ENCODE data around the gene TEPSIN.

The TEPSIN gene

DNA sequence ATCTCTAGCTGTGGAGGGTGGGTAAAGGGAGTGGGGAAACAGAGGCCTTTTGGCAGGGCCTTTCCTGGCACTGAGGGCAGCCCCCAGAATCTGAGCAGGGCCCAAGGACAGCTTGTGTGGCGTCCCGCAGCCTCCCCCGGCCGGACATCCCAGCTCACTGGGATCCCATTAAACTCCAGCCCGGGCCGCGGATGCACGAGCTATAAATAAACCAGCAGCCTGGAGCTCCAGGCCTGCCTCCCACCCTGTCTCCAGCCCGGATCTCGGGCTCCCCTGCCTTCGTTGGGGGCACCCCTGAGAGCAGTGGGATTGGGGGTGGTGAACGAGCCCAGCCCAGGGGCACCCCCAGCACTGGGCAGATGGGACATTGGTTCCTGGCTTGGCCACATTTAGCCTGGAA lies 59.0 kb downstream of the TEPSIN start:
- H3K9ac ChIP-seq = no peak overlapping the region
- TF ChIP-seq, protein P1, sequence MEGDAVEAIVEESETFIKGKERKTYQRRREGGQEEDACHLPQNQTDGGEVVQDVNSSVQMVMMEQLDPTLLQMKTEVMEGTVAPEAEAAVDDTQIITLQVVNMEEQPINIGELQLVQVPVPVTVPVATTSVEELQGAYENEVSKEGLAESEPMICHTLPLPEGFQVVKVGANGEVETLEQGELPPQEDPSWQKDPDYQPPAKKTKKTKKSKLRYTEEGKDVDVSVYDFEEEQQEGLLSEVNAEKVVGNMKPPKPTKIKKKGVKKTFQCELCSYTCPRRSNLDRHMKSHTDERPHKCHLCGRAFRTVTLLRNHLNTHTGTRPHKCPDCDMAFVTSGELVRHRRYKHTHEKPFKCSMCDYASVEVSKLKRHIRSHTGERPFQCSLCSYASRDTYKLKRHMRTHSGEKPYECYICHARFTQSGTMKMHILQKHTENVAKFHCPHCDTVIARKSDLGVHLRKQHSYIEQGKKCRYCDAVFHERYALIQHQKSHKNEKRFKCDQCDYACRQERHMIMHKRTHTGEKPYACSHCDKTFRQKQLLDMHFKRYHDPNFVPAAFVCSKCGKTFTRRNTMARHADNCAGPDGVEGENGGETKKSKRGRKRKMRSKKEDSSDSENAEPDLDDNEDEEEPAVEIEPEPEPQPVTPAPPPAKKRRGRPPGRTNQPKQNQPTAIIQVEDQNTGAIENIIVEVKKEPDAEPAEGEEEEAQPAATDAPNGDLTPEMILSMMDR (conservative IDR thresholded peaks at IDR 0.05; ENCODE audit: low read depth, low read length) = no peak
- H4K20me1 ChIP-seq (ENCODE audit: insufficient read depth) = no peaks in the 10 kb centered on the region
- no peaks in the 10 kb centered on the region for H3K4me1 ChIP-seq (ENCODE audit: low read depth, poor library complexity, severe bottlenecking)
- no peak overlapping the region for H3K4me3 ChIP-seq (IDR thresholded peaks at IDR 0.05; ENCODE audit: insufficient read depth, low read depth, low read length)
- H3K36me3 ChIP-seq (ENCODE audit: insufficient read depth) = no peaks in the 10 kb centered on the region
- H3K79me2 ChIP-seq (ENCODE audit: insufficient read depth, low read depth) = no peaks in the 10 kb centered on the region
- H2AFZ ChIP-seq (ENCODE audit: low read depth) = no peak overlapping the region
- H3K27ac ChIP-seq = no peak overlapping the region
- H3K4me2 ChIP-seq = no peak overlapping the region
- H3K27me3 ChIP-seq (ENCODE audit: insufficient read depth, low read depth) = peaks cover 97% of the 10 kb centered on the region

DNA sequence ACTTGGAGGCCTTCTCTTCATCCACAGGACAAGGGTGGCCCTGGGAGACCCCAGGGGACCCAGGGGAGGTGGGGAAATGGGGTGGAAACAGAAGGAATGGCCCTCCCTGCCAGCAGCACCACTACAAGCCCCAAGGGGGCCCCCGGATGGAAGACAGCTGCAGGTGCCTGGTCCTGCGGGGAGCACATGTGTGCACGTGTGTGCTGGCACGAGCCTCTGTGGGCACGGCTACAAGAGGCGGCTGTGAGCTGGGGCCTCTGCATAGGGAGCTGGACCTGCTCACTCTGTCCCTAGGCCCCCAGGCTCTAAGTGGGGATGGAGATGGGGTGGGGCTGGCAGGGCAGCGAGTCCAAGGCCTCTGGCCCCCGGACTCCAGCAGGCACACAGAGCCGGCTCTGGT lies 59.6 kb downstream of the TEPSIN start:
- H3K4me2 ChIP-seq = no peak overlapping the region

More for the DNA sequence above, 59.6 kb downstream of the TEPSIN start:
- Histone ChIP-seq H3K4me3 (IDR thresholded peaks at IDR 0.05; ENCODE audit: insufficient read depth, low read depth, low read length) (no peak overlapping the region), H3K36me3 (ENCODE audit: insufficient read depth) (no peaks in the 10 kb centered on the region), H3K9ac (no peak overlapping the region), H3K27me3 (ENCODE audit: insufficient read depth, low read depth) (peaks cover 96% of the 10 kb centered on the region), H2AFZ (ENCODE audit: low read depth) (no peak overlapping the region), H3K27ac (no peak overlapping the region), H3K4me1 (ENCODE audit: low read depth, poor library complexity, severe bottlenecking) (no peaks in the 10 kb centered on the region), H3K79me2 (ENCODE audit: insufficient read depth, low read depth) (no peaks in the 10 kb centered on the region), H4K20me1 (ENCODE audit: insufficient read depth) (no peaks in the 10 kb centered on the region)
- TF ChIP-seq, protein P1 (conservative IDR thresholded peaks at IDR 0.05; ENCODE audit: low read depth, low read length) = no peak
